Transverse colon (tissue), 3 donors: Measurements from ENCODE around the gene CEP83.

Experiments
- EP300 ChIP-seq: sonication (generic); formaldehyde crosslinking; IDR thresholded peaks from one replicate; pipeline ENCODE4 v1.6.1; 2017; ENCODE audit warnings: antibody characterized with exemption, low read depth
- POLR2A ChIP-seq: fragments of 450-650 bp; IDR thresholded peaks from one replicate; pipeline ENCODE4 v1.6.1; 2016; ENCODE audit warnings: antibody characterized with exemption, mild to moderate bottlenecking, moderate library complexity
- TF ChIP-seq, protein P1 (sequence below), 5 experiments: fragments of 200-600 bp in 3 of 5; fragments of 450-650 bp in 2 of 5; sonication (generic) in 3 of 5; IDR thresholded peaks; 1 replicate in 2 of 5; 2 replicates in 3 of 5; pipeline ENCODE4 v1.5.1; 2016 to 2017; ENCODE audit warnings: antibody characterized with exemption in 5 of 5, inconsistent platforms in 3 of 5, mild to moderate bottlenecking in 2 of 5, moderate library complexity in 1 of 5

- TF ChIP-seq POLR2A (no peak), EP300 (no peak)
- TF ChIP-seq, protein P1, sequence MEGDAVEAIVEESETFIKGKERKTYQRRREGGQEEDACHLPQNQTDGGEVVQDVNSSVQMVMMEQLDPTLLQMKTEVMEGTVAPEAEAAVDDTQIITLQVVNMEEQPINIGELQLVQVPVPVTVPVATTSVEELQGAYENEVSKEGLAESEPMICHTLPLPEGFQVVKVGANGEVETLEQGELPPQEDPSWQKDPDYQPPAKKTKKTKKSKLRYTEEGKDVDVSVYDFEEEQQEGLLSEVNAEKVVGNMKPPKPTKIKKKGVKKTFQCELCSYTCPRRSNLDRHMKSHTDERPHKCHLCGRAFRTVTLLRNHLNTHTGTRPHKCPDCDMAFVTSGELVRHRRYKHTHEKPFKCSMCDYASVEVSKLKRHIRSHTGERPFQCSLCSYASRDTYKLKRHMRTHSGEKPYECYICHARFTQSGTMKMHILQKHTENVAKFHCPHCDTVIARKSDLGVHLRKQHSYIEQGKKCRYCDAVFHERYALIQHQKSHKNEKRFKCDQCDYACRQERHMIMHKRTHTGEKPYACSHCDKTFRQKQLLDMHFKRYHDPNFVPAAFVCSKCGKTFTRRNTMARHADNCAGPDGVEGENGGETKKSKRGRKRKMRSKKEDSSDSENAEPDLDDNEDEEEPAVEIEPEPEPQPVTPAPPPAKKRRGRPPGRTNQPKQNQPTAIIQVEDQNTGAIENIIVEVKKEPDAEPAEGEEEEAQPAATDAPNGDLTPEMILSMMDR (IDR thresholded peaks at IDR 0.05) = no peak
These were observed 41.3 kb upstream of the CEP83 start for GRCh38 chr12:94500831-94501567.
